A549 (cell line): ENCODE results near the gene SNAI1. TPM values are rescaled to one million over a fixed set of nuclear protein-coding genes. Genes with fewer than 3 reads are reported as not detected.

Experiments used
- ATAC-seq, 2 experiments: fragments of 200-7000 bp in 1 of 2; fragments of >200 bp in 1 of 2; cut with Nextera tagmentation in 1 of 2; cut with Tn5 transposase in 1 of 2; 3 replicates each; pipeline versions ENCODE4 v1.8.0 to v1.9.1; 2018 to 2020; ENCODE audit warnings: mild to moderate bottlenecking in 1 of 2, moderate library complexity in 1 of 2
- CTCF ChIA-PET: fragments of 300-600 bp; sonication (Branson Sonifier 250); formaldehyde crosslinking; extraction: SDS; loops from one replicate; lab custom pipeline; 2021; ENCODE audit warnings: antibody characterized with exemption, inconsistent platforms; lab: Yijun Ruan, JAX
- POLR2A ChIA-PET: fragments of 350-600 bp; formaldehyde crosslinking; extraction: SDS; loops from one replicate; lab custom pipeline; 2021; ENCODE audit warnings: antibody characterized with exemption, inconsistent platforms; lab: Yijun Ruan, JAX
- DNase-seq, 2 experiments: peaks; one replicate each; pipeline versions ENCODE4 v3.0.0 to v3.0.0-alpha.2; 2011 to 2016; ENCODE audit warnings: low read depth in 1 of 2, low spot score in 1 of 2
- FAIRE-seq: peaks from 2 replicates; lab custom pipeline; 2011; peaks lifted over from hg19 to GRCh38; lab: Jason Lieb, UNC
- H3K27ac ChIP-seq, 2 experiments: fragments of >200 bp; sonication (Bioruptor Twin); formaldehyde crosslinking; 3 replicates each; pipeline ENCODE4 v1.5.1; 2016 to 2017
- H3K4me1 ChIP-seq: fragments of >200 bp; sonication (Bioruptor Twin); formaldehyde crosslinking; 3 replicates; pipeline ENCODE4 v1.6.1; 2016
- H3K4me2 ChIP-seq: fragments of >200 bp; sonication (Bioruptor Twin); formaldehyde crosslinking; 3 replicates; pipeline ENCODE4 v1.6.1; 2016
- H3K4me3 ChIP-seq: fragments of >200 bp; sonication (Bioruptor Twin); formaldehyde crosslinking; 3 replicates; pipeline ENCODE4 v1.5.1; 2016
- H3K9me3 ChIP-seq: fragments of >200 bp; sonication (Bioruptor Twin); formaldehyde crosslinking; 3 replicates; pipeline ENCODE4 v1.6.1; 2016
- ATOH8 ChIP-seq: fragments of 250-450 bp; sonication (Bioruptor Pico); IDR thresholded peaks from 2 replicates; pipeline ENCODE4 v1.5.0; 2020; ENCODE audit warnings: low read depth, mild to moderate bottlenecking, moderate library complexity
- BHLHE40 ChIP-seq: IDR thresholded peaks from 2 replicates; pipeline ENCODE4 v1.6.1; 2012; ENCODE audit warnings: low read depth, low read length, inconsistent platforms
- CBX8 ChIP-seq: fragments of 200-600 bp; sonication (generic); IDR thresholded peaks from 2 replicates; pipeline ENCODE4 v1.6.1; 2016
- CTCF ChIP-seq: fragments of >200 bp; sonication (Bioruptor Twin); formaldehyde crosslinking; IDR thresholded peaks from 3 replicates; pipeline ENCODE4 v1.5.1; 2016
- ELK1 ChIP-seq: fragments of 150-350 bp; IDR thresholded peaks from 2 replicates; pipeline ENCODE4 v1.6.1; 2014; ENCODE audit warnings: low read depth, mild to moderate bottlenecking, low read length
- ESRRA ChIP-seq: fragments of 150-350 bp; IDR thresholded peaks from 2 replicates; pipeline ENCODE4 v1.6.1; 2014; ENCODE audit warnings: mild to moderate bottlenecking, low read length, borderline replicate concordance
- FOSL2 ChIP-seq, 2 experiments: fragments of 450-650 bp in 1 of 2; fragments of >200 bp in 1 of 2; sonication (Bioruptor Twin) in 1 of 2; formaldehyde crosslinking; IDR thresholded peaks; 2 replicates each; pipeline versions ENCODE4 v1.5.0 to v1.6.1; 2016 to 2020; ENCODE audit warnings: mild to moderate bottlenecking in 1 of 2, moderate library complexity in 1 of 2
- HES2 ChIP-seq: fragments of >200 bp; sonication (Bioruptor Twin); formaldehyde crosslinking; IDR thresholded peaks from 2 replicates; pipeline ENCODE4 v1.6.1; 2016
- HOXA7 ChIP-seq: fragments of 250-450 bp; sonication (Bioruptor Pico); IDR thresholded peaks from 2 replicates; pipeline ENCODE4 v1.5.0; 2020; ENCODE audit warnings: mild to moderate bottlenecking, moderate library complexity
- HOXB13 ChIP-seq: fragments of 250-450 bp; sonication (Bioruptor Pico); IDR thresholded peaks from 2 replicates; pipeline ENCODE4 v1.5.0; 2020; ENCODE audit warnings: low read depth, mild to moderate bottlenecking, moderate library complexity
- HOXB5 ChIP-seq: fragments of 250-450 bp; sonication (Bioruptor Pico); IDR thresholded peaks from 2 replicates; pipeline ENCODE4 v1.5.0; 2020; ENCODE audit warnings: mild to moderate bottlenecking, moderate library complexity
- JUN ChIP-seq, 2 experiments: fragments of >200 bp; sonication (Bioruptor Twin); formaldehyde crosslinking; IDR thresholded peaks; 2 replicates in 1 of 2; 3 replicates in 1 of 2; pipeline ENCODE4 v1.6.1; 2016 to 2017
- MYC ChIP-seq: IDR thresholded peaks from 2 replicates; pipeline ENCODE4 v1.6.1; 2012; ENCODE audit warnings: mild to moderate bottlenecking, inconsistent platforms, low read length, improper control_type of control experiment, borderline replicate concordance
- NR3C1 ChIP-seq: fragments of >200 bp; sonication (Bioruptor Twin); formaldehyde crosslinking; IDR thresholded peaks from 3 replicates; pipeline ENCODE4 v1.6.1; 2017
- RARB ChIP-seq: fragments of 250-450 bp; sonication (Bioruptor Pico); IDR thresholded peaks from 2 replicates; pipeline ENCODE4 v1.8.0; 2021; ENCODE audit warnings: mild to moderate bottlenecking, moderate library complexity
- REST ChIP-seq: fragments of 200-600 bp; sonication (generic); IDR thresholded peaks from 2 replicates; pipeline ENCODE4 v1.6.1; 2016; ENCODE audit warnings: antibody characterized with exemption, mild to moderate bottlenecking, moderate library complexity
- RNF2 ChIP-seq: fragments of 200-600 bp; sonication (generic); IDR thresholded peaks from 2 replicates; pipeline ENCODE4 v1.6.1; 2016; ENCODE audit warnings: low read depth, mild to moderate bottlenecking, antibody characterized with exemption, moderate library complexity, borderline replicate concordance
- SMC3 ChIP-seq: fragments of >200 bp; sonication (Bioruptor Twin); formaldehyde crosslinking; IDR thresholded peaks from 3 replicates; pipeline ENCODE4 v1.6.1; 2018; ENCODE audit warnings: inconsistent platforms
- SREBF2 ChIP-seq: fragments of 450-650 bp; IDR thresholded peaks from 2 replicates; pipeline ENCODE4 v1.6.1; 2014; ENCODE audit warnings: mild to moderate bottlenecking, moderate library complexity
- TFCP2L1 ChIP-seq: fragments of 250-450 bp; sonication (Bioruptor Pico); IDR thresholded peaks from 2 replicates; pipeline ENCODE4 v1.5.0; 2021; ENCODE audit warnings: mild to moderate bottlenecking
- TP53 ChIP-seq: fragments of 250-450 bp; sonication (Bioruptor Pico); IDR thresholded peaks from 2 replicates; pipeline ENCODE4 v1.5.0; 2021; ENCODE audit warnings: mild to moderate bottlenecking, moderate library complexity
- USF2 ChIP-seq: fragments of 450-650 bp; IDR thresholded peaks from 2 replicates; pipeline ENCODE4 v1.6.1; 2014; ENCODE audit warnings: antibody characterized with exemption
- ZC3H11A ChIP-seq: fragments of 450-650 bp; IDR thresholded peaks from 2 replicates; pipeline ENCODE4 v1.6.1; 2014; ENCODE audit warnings: antibody characterized with exemption, mild to moderate bottlenecking
- ZFP36 ChIP-seq: fragments of 450-650 bp; IDR thresholded peaks from 2 replicates; pipeline ENCODE4 v1.6.1; 2014; ENCODE audit warnings: borderline replicate concordance; ENCODE audit not compliant: partially characterized antibody
- ZNF302 ChIP-seq: fragments of 250-450 bp; sonication (Bioruptor Pico); IDR thresholded peaks from 2 replicates; pipeline ENCODE4 v1.9.0; 2021; ENCODE audit warnings: inconsistent platforms, mild to moderate bottlenecking, moderate library complexity
- WGBS: methylation state at CpG from one replicate; pipeline ENCODE4 v1.1.6; 2017; ENCODE audit errors: missing lambda C conversion rate; 5-methylcytosine and 5-hydroxymethylcytosine counted together
- polyA plus RNA-seq, 4 experiments: library from polyadenylated mRNA; depleted of rRNA in 3 of 4; stranded (reverse); fragments of >200 nt; fragmentation: RNase III in 1 of 4; extraction: RNeasy Plus Mini Kit Qiagen cat#74134 plus additional on column Dnase treatment in 1 of 4; gene quantifications; 2 replicates in 3 of 4; 3 replicates in 1 of 4; pipeline ENCODE4 v1.2.3, GENCODE V29; 2011 to 2017

SNAI1 gene
- polyA plus RNA-seq, 2 of the 4 experiments (the other 2 are of a cell fraction), result 7.0 to 11.1 TPM

GRCh38 chr20:50029697-50030461 lies 47.1 kb downstream of the SNAI1 start (continued):
- TF ChIP-seq ELK1, result no peak
- TF ChIP-seq JUN (IDR thresholded peaks at IDR 0.05), result peak; percentile 26 to 76; a peak in 4 of 5 replicates
- TF ChIP-seq HES2, result 0 out of 2 replicates have a peak, but pooled peaks have one; percentile 41
- no peak for TF ChIP-seq FOSL2 (IDR thresholded peaks at IDR 0.05)
- peak; percentile 85 for TF ChIP-seq FOSL2 (CRISPR knock-in tag; IDR thresholded peaks at IDR 0.05)
- no peak for TF ChIP-seq RARB (CRISPR knock-in tag)
- no peak for TF ChIP-seq CTCF
- no peak for TF ChIP-seq RNF2
- TF ChIP-seq USF2, result no peak
- no peak for TF ChIP-seq REST
- TF ChIP-seq NR3C1, result no peak
- TF ChIP-seq ZC3H11A, result no peak
- TF ChIP-seq BHLHE40, result no peak
- no peak for TF ChIP-seq CBX8
- no peak for TF ChIP-seq ZNF302 (CRISPR knock-in tag)
- no peak for TF ChIP-seq SREBF2
- TF ChIP-seq TP53 (CRISPR knock-in tag), result 0 out of 2 replicates have a peak, but pooled peaks have one; percentile 8

GRCh38 chr20:50032955-50033666 lies 50.3 kb downstream of the SNAI1 start:
- WGBS, result 78% methylated on average over 9 of the region's 9 CpGs
- Histone ChIP-seq H3K27ac (peak overlapping the region; percentile 93 to 95), H3K4me2 (peak overlapping the region; percentile 69), H3K9me3 (no peaks in the 10 kb centered on the region), H3K4me1 (peaks cover 72% of the 10 kb centered on the region), H3K4me3 (no peak overlapping the region)
- no peak for DNase-seq
- ATAC-seq, result no peak
- POLR2A ChIA-PET, result interaction anchor here (1.0 to 1.1 kb wide), 2 partner anchors 38 to 50 kb away, joined by 3 to 4 read pairs; partner anchors contain the start of gene SNAI1
- CTCF ChIA-PET, result interaction anchor here (1.4 to 3.7 kb wide), 3 partner anchors 38 to 54 kb away, joined by 6 to 17 read pairs (median 9); no protein-coding TSS in a partner anchor
- FAIRE-seq, result no peak
- TF ChIP-seq MYC (no peak), HOXB13 (peak; percentile 65; the same call in 1 of the 2 replicates), RNF2 (no peak), HOXB5 (CRISPR knock-in tag) (peak; percentile 43; the same call in 1 of the 2 replicates), ATOH8 (CRISPR knock-in tag) (peak; percentile 59; the same call in 1 of the 2 replicates), ZFP36 (no peak), SMC3 (no peak), ESRRA (no peak), TFCP2L1 (CRISPR knock-in tag) (no peak), ZNF302 (CRISPR knock-in tag) (no peak), HOXA7 (no peak; the same call in 1 of the 2 replicates), ZC3H11A (no peak)
